Effector memory CD8-positive, alpha-beta T cell (primary cell): ENCODE data around the gene HOXC13.

ENCODE experiments used
- ATAC-seq: fragments of 150-1000 bp; cut with Tn5 transposase; replicated peaks from 2 replicates; pipeline ENCODE4 v1.10.0; 2021; ENCODE audit warnings: mild to moderate bottlenecking, moderate library complexity
- DNase-seq, 3 experiments: peaks; one replicate each; pipeline ENCODE4 v3.0.0; 2021
- H3K27ac Mint-ChIP-seq, 2 donors: one replicate each; pipeline ENCODE4 v1.8.0; 2022; ENCODE audit warnings: mild to moderate bottlenecking in 2 of 2, mixed read lengths in 2 of 2, moderate library complexity in 2 of 2
- H3K27me3 Mint-ChIP-seq, 2 donors: one replicate each; pipeline ENCODE4 v1.8.0; 2022; ENCODE audit warnings: mixed read lengths in 2 of 2
- H3K36me3 Mint-ChIP-seq: one replicate; pipeline ENCODE4 v1.8.0; 2022; ENCODE audit warnings: mild to moderate bottlenecking, moderate library complexity, mixed read lengths; ENCODE audit not compliant: insufficient read depth
- H3K4me1 Mint-ChIP-seq, 2 donors: one replicate each; pipeline ENCODE4 v1.8.0; 2022; ENCODE audit warnings: low read depth in 2 of 2, mixed read lengths in 2 of 2
- H3K4me3 Mint-ChIP-seq, 2 donors: one replicate each; pipeline ENCODE4 v1.8.0; 2022; ENCODE audit warnings: mild to moderate bottlenecking in 2 of 2, mixed read lengths in 2 of 2, moderate library complexity in 2 of 2
- H3K9me3 Mint-ChIP-seq, 2 donors: one replicate each; pipeline ENCODE4 v1.8.0; 2022; ENCODE audit warnings: mixed read lengths in 2 of 2

HOXC13 gene

DNA sequence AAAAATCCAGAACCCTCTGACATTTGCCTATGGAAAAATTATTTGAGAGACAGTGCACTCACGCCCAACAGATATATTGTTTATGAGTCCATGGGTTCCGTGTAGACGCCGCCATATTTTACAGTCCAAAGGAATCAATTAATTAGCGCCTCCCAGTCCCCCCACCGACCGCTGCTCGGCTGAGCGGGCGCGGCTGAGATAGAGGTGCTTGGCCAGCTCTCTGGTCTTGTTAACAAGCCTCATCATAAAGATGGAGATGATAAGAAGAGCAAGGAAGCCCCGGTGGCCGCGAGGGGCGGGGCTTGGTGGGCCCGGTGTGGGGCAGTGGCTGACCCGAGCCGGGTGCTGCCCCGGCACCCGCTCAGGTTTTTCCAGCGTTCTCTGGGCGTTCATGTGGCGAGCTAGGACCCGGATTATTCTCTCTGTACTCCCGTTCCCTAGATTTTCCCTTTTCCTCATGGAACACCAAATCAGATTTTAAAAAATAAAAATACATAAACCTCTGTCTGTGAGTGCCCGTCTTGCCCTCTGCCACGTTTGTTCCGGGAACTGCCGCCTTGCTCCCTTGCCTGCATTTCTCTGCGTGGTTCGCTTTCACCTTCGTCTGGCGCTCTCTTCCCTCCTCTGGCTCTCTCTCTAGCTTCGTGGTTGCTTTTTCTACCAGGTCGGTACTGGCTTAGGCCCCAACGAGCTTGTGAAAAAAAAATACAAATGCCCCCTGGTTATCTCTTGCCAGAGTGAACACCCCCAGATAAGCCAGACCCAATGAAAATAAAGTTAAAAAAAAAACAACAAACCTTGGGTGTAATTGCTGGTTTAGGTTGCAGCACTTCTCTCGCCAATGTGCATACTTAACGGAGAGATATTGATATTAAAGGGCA is 25.0 kb downstream of the HOXC13 start:
- peaks cover 88 to 98% of the 10 kb centered on the region in 2 donors for H3K27me3 Mint-ChIP-seq

DNA sequence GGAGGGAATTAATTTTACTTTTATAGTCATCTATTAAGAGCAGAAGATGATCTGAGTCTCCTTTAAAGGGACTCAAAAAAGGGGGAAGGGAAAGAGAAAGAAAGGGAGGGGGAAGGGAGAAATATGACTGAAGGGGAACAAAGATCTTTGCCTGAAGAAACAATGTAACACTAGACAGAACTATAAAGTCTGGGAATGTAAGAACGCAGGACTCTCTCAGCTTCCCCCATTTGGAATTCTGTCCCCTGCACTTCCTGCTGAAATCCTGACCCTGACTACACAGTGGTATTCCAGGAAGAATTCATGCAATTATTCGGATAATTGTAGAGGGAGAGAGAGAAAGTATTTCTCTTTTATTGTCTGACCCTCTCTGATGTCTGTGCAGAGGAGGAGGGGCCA is 25.7 kb downstream of the HOXC13 start:
- Mint-ChIP-seq H3K4me3 (peak overlapping the region in 1 of 2 donors; percentile 43), H3K27me3 (peaks cover 88 to 98% of the 10 kb centered on the region in 2 donors), H3K36me3 (peaks cover 32% of the 10 kb centered on the region), H3K9me3 (peaks cover 0 to 2% of the 10 kb centered on the region in 2 donors), H3K27ac (no peak overlapping the region), H3K4me1 (peaks cover 27 to 34% of the 10 kb centered on the region in 2 donors)
- ATAC-seq (no peak), DNase-seq (no peak)

More for the DNA sequence above, 25.0 kb downstream of the HOXC13 start:
- peak overlapping the region; percentile 43 to 44 for H3K4me3 Mint-ChIP-seq
- ATAC-seq: no peak
- DNase-seq: no peak
- H3K27ac Mint-ChIP-seq: no peak overlapping the region
- peaks cover 0 to 2% of the 10 kb centered on the region in 2 donors for H3K9me3 Mint-ChIP-seq
- H3K4me1 Mint-ChIP-seq: peaks cover 27 to 34% of the 10 kb centered on the region in 2 donors
- H3K36me3 Mint-ChIP-seq: peaks cover 30% of the 10 kb centered on the region

DNA sequence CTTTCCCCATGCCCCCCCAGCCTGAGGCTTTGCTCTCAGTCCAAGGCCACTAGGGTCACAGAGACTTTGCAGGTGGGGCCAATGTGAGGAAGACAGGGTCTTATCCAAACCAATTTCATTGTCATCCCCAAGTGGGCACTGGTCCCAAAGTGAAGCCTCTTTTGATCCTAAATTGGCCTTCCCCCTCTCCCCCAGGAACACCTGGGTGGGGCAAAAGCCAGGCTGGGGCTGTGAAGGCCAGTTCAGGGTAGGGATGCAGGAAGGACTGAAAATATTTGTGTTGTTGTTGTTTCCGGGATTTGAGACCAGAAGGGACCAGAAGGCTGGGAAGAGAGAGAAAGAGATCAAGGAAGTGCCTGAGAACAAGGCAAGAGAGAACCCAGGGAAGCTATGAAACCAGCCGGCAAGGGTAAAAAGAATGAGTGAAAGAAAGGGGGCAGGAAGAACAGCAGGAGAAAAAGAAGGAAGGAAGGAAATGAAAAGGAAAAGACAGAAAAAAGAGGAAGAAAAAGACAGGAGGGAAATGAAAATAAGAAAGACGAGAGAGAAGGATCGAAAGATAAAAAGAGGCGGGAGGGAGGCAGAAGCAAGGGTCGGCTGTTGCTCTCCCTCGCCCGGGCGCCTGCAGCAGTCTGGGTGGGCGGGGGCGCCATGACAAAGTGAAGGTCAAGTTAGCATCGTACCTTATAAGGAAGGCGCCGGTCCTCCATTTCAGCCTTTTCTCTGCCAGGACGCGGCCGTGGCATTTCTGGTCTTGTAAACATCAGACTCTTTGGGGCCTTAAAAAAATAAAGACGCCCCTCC is 26.9 kb downstream of the HOXC13 start:
- Mint-ChIP-seq H3K27ac (no peak overlapping the region), H3K4me3 (peak overlapping the region; percentile 5 to 36)

DNA sequence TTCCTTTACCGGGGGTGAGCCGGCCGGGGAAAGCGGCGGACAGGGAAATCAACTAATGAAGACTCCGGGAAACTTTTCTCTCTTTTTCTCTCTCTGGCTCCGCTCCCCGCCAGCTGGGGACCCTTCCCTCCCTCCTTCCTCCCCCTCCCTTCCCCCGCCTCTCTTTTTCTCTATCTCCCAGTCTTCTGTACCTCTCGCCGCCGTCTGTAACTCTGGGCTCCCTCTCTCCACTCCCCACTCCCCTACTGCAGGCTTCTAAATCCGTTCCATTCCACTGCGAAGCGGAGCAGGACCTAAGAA is 27.4 kb downstream of the HOXC13 start:
- Mint-ChIP-seq H3K4me1 (peaks cover 23 to 26% of the 10 kb centered on the region in 2 donors), H3K36me3 (peaks cover 22% of the 10 kb centered on the region), H3K4me3 (peak overlapping the region; percentile 2 to 46), H3K27me3 (peaks cover 86 to 98% of the 10 kb centered on the region in 2 donors), H3K9me3 (no peaks in the 10 kb centered on the region), H3K27ac (no peak overlapping the region)
- DNase-seq (no peak), ATAC-seq (no peak)

More for the DNA sequence above, 26.9 kb downstream of the HOXC13 start:
- H3K9me3 Mint-ChIP-seq: no peaks in the 10 kb centered on the region
- peaks cover 86 to 98% of the 10 kb centered on the region in 2 donors for H3K27me3 Mint-ChIP-seq
- H3K36me3 Mint-ChIP-seq: peaks cover 27% of the 10 kb centered on the region
- H3K4me1 Mint-ChIP-seq: peaks cover 25 to 28% of the 10 kb centered on the region in 2 donors
- ATAC-seq (no peak), DNase-seq (no peak)

DNA sequence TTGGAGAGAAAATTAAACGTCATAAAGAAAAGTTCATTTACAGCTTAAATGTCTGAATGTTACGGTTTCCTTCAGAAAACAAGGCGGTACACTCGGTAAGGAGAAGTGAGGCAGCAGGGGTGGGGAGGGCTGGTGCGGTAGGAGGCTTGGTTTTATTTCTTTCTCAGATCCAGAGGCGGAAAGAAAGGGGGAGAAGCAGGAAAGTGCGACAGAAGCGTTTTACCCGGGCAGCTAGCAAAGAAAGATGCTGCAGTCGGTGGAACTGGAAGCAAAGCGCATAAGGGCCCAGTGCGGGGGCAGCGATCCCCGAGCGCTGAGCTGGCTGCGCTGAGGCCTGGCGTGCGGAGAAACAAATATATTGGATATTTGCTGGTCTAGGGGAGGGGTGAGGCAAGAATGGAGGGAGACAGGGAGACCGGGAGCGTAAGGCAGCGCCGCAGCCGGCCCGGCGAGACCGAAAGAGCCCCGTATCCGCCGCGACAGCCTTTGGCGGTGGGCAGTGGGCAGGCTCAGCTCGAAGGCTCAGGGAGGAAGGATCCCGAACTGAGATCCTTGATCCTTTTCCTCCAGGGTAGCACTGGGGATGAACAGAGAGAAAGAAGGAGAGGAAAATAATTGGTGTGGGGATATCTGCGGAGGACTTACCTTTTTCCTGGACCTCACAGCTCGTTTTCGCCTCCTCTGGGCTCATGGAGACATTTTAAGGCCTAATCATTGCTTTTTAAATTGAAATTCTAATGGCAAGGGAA is 27.9 kb downstream of the HOXC13 start:
- DNase-seq (no peak), ATAC-seq (no peak)
- peak overlapping the region; percentile 2 to 46 for H3K4me3 Mint-ChIP-seq
- peaks cover 90 to 100% of the 10 kb centered on the region in 2 donors for H3K27me3 Mint-ChIP-seq
- H3K9me3 Mint-ChIP-seq: no peaks in the 10 kb centered on the region
- H3K27ac Mint-ChIP-seq: no peak overlapping the region
- peaks cover 20% of the 10 kb centered on the region for H3K36me3 Mint-ChIP-seq
- peaks cover 23 to 26% of the 10 kb centered on the region in 2 donors for H3K4me1 Mint-ChIP-seq

DNA sequence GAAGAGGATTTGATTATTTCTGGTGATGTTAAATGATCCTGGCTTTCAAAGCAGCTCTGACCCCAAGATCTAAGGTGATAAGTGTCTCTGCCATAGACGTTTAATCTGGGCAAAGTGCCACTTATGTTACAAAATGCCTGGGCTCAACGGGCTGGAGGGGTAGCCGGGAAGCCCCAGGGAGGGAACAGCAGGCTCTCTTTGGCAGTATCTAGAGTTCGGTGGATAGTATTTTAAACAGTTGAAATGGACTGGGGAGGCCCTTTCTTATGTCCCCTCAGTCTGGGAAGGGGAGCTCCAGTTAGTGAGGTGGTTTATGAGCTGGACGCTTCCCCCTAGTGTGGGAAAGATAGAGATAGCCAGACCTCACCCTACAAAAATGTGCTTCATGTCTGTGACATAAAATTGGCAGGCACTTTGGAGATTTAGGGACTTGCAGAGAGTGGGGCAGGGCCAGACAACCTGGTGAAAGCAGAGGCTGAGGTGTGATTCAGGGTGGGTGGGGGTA is 28.8 kb downstream of the HOXC13 start:
- no peaks in the 10 kb centered on the region for H3K9me3 Mint-ChIP-seq
- H3K36me3 Mint-ChIP-seq: peaks cover 17% of the 10 kb centered on the region
- no peak overlapping the region for H3K27ac Mint-ChIP-seq
- no peak for DNase-seq
- no peak overlapping the region for H3K4me3 Mint-ChIP-seq
- H3K4me1 Mint-ChIP-seq: peaks cover 23 to 26% of the 10 kb centered on the region in 2 donors
- peaks cover 98 to 100% of the 10 kb centered on the region in 2 donors for H3K27me3 Mint-ChIP-seq
- no peak for ATAC-seq

DNA sequence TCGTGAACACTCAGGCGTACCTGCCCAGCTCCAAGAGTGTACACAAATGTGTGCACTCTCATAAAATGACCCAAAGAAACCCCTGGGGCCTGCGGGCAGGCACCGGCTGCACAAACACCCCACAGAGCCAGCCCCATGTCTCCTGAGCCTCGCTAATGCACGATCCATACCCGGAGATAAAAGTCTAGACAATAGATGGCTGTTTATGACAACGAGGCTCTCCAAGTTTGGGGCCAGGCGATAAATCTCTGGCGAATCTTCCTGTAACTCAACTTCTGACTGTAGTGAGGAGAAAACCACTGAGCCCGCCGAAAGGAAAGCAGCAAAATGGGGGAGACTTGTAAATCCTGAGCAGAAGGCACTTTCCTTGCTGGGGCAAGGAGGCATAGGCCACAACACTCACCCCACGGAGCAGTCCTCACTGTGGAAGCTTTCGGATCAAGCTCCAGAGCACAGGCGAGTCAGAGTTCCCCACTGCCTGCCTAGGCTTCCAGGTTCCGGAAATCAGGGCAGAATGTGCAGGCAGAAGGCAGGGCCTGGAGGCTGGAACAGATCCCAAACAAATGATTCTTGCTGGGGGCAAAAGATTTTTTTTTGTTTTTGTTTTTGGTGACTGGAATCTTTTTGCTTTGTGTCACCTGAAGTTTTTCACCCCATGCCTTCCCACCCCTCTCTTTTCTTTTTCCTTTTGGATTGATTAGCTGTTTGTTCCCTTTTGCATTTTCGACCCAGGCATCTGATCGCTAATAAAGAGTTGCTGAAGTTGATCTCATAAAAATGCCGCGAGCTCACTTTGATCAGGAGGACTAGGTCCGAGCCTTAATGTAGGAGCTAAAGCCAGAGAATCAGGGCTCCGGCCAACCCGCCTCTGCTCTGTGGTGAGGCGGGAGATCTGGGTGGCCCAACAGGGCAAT is 29.8 kb downstream of the HOXC13 start:
- no peak overlapping the region for H3K4me3 Mint-ChIP-seq
- ATAC-seq (no peak), DNase-seq (no peak)
- peaks cover 30 to 34% of the 10 kb centered on the region in 2 donors for H3K4me1 Mint-ChIP-seq
- peaks cover 21% of the 10 kb centered on the region for H3K36me3 Mint-ChIP-seq
- H3K27me3 Mint-ChIP-seq: peaks cover 98 to 100% of the 10 kb centered on the region in 2 donors
- H3K27ac Mint-ChIP-seq: no peak overlapping the region
- no peaks in the 10 kb centered on the region for H3K9me3 Mint-ChIP-seq

DNA sequence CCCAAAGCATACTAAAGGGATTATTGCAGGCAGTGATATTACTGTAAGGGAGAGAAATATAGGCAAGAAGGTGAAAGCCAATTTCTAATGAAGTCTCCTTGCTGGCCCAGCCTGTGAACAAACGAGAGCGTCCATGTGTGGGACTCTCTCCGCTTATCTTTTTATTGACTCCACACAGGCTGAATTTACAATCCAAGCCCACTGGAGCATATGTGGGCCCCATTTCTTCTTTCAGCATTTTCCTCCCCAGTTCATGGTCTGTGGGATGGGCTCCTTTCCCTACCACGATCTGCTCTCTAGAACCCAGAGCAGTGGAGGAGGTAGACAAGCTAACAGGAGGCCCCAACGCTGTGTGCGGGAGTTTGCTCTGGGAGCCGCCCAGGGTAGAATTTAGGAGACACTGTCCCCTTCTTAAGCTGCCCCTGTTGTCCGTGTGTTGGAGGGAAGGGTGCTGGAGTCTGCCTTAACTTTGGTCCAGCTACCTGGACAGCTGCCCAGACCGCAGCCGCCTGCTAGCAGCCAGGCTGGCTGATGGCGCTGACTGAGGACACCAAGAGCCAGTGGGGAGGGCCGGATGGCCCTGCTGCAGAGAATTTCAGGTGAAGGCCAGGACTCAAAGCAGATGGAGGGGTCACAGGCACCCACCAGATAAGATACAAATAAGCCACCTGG is 31.1 kb downstream of the HOXC13 start:
- Mint-ChIP-seq H3K4me3 (no peak overlapping the region), H3K27ac (no peak overlapping the region), H3K9me3 (no peaks in the 10 kb centered on the region), H3K36me3 (peaks cover 28% of the 10 kb centered on the region), H3K27me3 (peaks cover 94 to 100% of the 10 kb centered on the region in 2 donors), H3K4me1 (peaks cover 25 to 28% of the 10 kb centered on the region in 2 donors)
- ATAC-seq (no peak), DNase-seq (no peak)

DNA sequence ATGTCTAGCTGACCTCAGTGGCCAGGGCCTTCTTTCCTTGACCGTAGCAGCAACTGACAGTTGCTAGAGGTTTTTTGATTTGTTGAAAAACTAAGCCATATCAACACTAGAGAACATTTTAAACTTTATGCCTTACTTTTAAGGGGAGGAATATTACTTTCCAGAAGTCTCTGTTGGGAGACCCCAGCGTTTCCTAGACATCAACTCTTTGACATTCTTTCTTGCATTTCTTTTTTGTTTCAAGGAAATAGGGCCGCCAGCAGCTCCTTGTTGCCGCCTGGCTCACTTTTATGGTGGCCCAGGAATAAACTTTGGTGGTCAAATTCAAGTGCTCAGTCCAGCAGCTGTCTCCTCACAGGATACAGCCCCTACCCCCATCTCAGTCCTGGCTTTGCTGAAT is 31.8 kb downstream of the HOXC13 start:
- DNase-seq: no peak
- Mint-ChIP-seq H3K27me3 (peaks cover 88 to 100% of the 10 kb centered on the region in 2 donors), H3K27ac (no peak overlapping the region)

DNA sequence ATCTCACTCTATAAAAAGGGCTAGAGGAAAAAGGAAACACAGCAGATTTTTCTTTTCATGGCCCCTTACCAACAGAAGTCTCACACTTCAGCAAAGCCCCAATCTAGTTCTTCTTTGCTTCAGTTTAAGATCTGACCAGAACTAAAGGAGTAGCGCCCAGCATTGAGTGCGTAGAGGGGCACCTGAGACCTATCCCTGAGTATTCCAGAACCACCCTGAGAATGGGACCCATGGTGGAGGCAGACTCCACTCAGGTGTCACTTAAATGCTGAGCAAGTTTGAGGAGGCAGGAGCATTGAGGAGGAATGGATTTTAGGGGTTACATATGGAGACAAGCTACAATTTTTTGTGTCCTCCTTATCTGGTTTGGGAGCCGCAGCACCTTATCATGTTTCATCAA is 32.5 kb downstream of the HOXC13 start:
- H3K4me3 Mint-ChIP-seq: no peak overlapping the region
- ATAC-seq: no peak
- H3K4me1 Mint-ChIP-seq: peaks cover 18 to 24% of the 10 kb centered on the region in 2 donors
- H3K27me3 Mint-ChIP-seq: peaks cover 88 to 100% of the 10 kb centered on the region in 2 donors
- H3K9me3 Mint-ChIP-seq: no peaks in the 10 kb centered on the region
- DNase-seq: no peak
- peaks cover 28% of the 10 kb centered on the region for H3K36me3 Mint-ChIP-seq
- H3K27ac Mint-ChIP-seq: no peak overlapping the region

More for the DNA sequence above, 31.8 kb downstream of the HOXC13 start:
- no peak overlapping the region for H3K4me3 Mint-ChIP-seq
- H3K36me3 Mint-ChIP-seq: peaks cover 26% of the 10 kb centered on the region
- H3K4me1 Mint-ChIP-seq: peaks cover 21 to 26% of the 10 kb centered on the region in 2 donors
- ATAC-seq: no peak
- H3K9me3 Mint-ChIP-seq: no peaks in the 10 kb centered on the region

DNA sequence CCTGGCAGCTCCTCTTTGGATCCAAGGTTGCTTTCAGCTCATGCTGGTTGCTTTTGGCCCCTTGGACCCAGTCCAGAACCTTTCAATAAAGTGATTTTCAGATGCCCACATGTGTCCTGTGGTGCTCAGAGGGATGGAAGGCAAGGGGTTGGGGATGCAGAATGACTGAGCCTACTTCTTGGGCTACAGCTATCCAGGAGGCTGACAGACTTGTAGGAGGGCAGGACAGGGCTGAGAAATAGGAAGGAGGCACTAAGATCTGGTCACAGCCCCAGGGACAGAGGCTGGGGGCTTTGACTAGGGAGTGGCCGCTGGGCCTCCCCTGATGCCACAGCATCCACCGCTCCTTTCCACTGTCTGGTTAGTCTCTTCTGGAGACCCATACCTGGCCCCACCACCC is 33.1 kb downstream of the HOXC13 start:
- H3K27ac Mint-ChIP-seq: no peak overlapping the region
- DNase-seq (no peak), ATAC-seq (no peak)
- H3K9me3 Mint-ChIP-seq: no peaks in the 10 kb centered on the region
- no peak overlapping the region for H3K4me3 Mint-ChIP-seq
- peaks cover 32% of the 10 kb centered on the region for H3K36me3 Mint-ChIP-seq
- H3K4me1 Mint-ChIP-seq: peaks cover 12 to 18% of the 10 kb centered on the region in 2 donors
- H3K27me3 Mint-ChIP-seq: peaks cover 88 to 100% of the 10 kb centered on the region in 2 donors
